ENCODE measurements around the gene IFT43. TPM values are rescaled to one million over a fixed set of nuclear protein-coding genes. Genes with fewer than 3 reads are reported as not detected.

The IFT43 gene
- total RNA-seq, 4 donors from 2014 or later, result 16.2 to 31.4 (median 26.1) TPM

- no peaks in the 10 kb centered on the region for H3K27me3 ChIP-seq
- 46 to 52% methylated on average over 3 of the region's 3 CpGs for WGBS, 2 donors
- no peaks in the 10 kb centered on the region for H3K9me3 ChIP-seq
- H3K27ac ChIP-seq, result no peak overlapping the region
- DNase-seq (ENCODE audit: low spot score in 2 of 2), result no peak
- no peak overlapping the region for H3K4me3 ChIP-seq
- peaks cover 0 to 23% (median 5%) of the 10 kb centered on the region in 3 donors for H3K36me3 ChIP-seq
- peaks cover 0 to 3% (median 0%) of the 10 kb centered on the region in 4 donors for H3K4me1 ChIP-seq
- TF ChIP-seq CTCF (IDR thresholded peaks at IDR 0.05) (no peak), POLR2A (IDR thresholded peaks at IDR 0.05) (no peak), EP300 (IDR thresholded peaks at IDR 0.05) (no peak)
Measured at GRCh38 chr14:76055330-76055729, 69.8 kb downstream of the IFT43 start.

- Histone ChIP-seq H3K36me3 (peaks cover 0 to 31% (median 5%) of the 10 kb centered on the region in 3 donors), H3K27ac (no peak overlapping the region), H3K27me3 (no peaks in the 10 kb centered on the region), H3K4me3 (no peak overlapping the region), H3K4me1 (peaks cover 0 to 2% (median 0%) of the 10 kb centered on the region in 4 donors), H3K9me3 (no peaks in the 10 kb centered on the region)
- TF ChIP-seq CTCF (IDR thresholded peaks at IDR 0.05) (no peak), POLR2A (IDR thresholded peaks at IDR 0.05) (no peak), EP300 (IDR thresholded peaks at IDR 0.05) (no peak)
- DNase-seq (ENCODE audit: low spot score in 2 of 2), result no peak
- WGBS, 2 donors, result 92 to 95% methylated on average over 8 of the region's 8 CpGs
Measured at GRCh38 chr14:76056128-76056527, 70.6 kb downstream of the IFT43 start.

- TF ChIP-seq EP300 (IDR thresholded peaks at IDR 0.05) (no peak), POLR2A (IDR thresholded peaks at IDR 0.05) (no peak), CTCF (IDR thresholded peaks at IDR 0.05) (no peak)
- H3K9me3 ChIP-seq, result no peaks in the 10 kb centered on the region
- H3K4me3 ChIP-seq, result no peak overlapping the region
- no peaks in the 10 kb centered on the region for H3K4me1 ChIP-seq
- peaks cover 0 to 42% (median 5%) of the 10 kb centered on the region in 3 donors for H3K36me3 ChIP-seq
- H3K27ac ChIP-seq, result no peak overlapping the region
- H3K27me3 ChIP-seq, result no peaks in the 10 kb centered on the region
- no peak for DNase-seq (ENCODE audit: low spot score in 2 of 2)
- WGBS, 2 donors, result 92 to 93% methylated on average over 11 of the region's 11 CpGs
Measured at GRCh38 chr14:76057914-76058313, 72.4 kb downstream of the IFT43 start.

- H3K27ac ChIP-seq, result no peak overlapping the region
- no peaks in the 10 kb centered on the region for H3K27me3 ChIP-seq
- no peak for DNase-seq (ENCODE audit: low spot score in 2 of 2)
- TF ChIP-seq POLR2A (IDR thresholded peaks at IDR 0.05) (no peak), CTCF (IDR thresholded peaks at IDR 0.05) (no peak), EP300 (IDR thresholded peaks at IDR 0.05) (no peak)
- H3K4me3 ChIP-seq, result no peak overlapping the region
- H3K36me3 ChIP-seq, result peaks cover 0 to 90% (median 5%) of the 10 kb centered on the region in 3 donors
- H3K4me1 ChIP-seq, result no peaks in the 10 kb centered on the region
- WGBS, 2 donors, result 85 to 86% methylated on average over 3 of the region's 3 CpGs
- no peaks in the 10 kb centered on the region for H3K9me3 ChIP-seq
Measured at GRCh38 chr14:76063327-76063726, 77.8 kb downstream of the IFT43 start.

GRCh38 chr14:76065519-76065918, 80.0 kb downstream of the IFT43 start:
- no peaks in the 10 kb centered on the region for H3K27me3 ChIP-seq
- TF ChIP-seq CTCF (IDR thresholded peaks at IDR 0.05), result no peak
- TF ChIP-seq EP300 (IDR thresholded peaks at IDR 0.05), result no peak
- no peak for TF ChIP-seq POLR2A (IDR thresholded peaks at IDR 0.05)
- peaks cover 0 to 90% (median 0%) of the 10 kb centered on the region in 3 donors for H3K36me3 ChIP-seq
- H3K4me3 ChIP-seq, result no peak overlapping the region
- H3K27ac ChIP-seq, result no peak overlapping the region
- WGBS, 2 donors, result 97 to 99% methylated on average over 3 of the region's 3 CpGs
- no peak for DNase-seq (ENCODE audit: low spot score in 2 of 2)
- no peaks in the 10 kb centered on the region for H3K4me1 ChIP-seq
- H3K9me3 ChIP-seq, result no peaks in the 10 kb centered on the region
